Measurements from ENCODE around the gene DOCK8.

DOCK8 gene

GRCh38 chr9:268616-269015, 54.0 kb downstream of the DOCK8 start:
- DNase-seq (ENCODE audit: low read depth) = no peak

GRCh38 chr9:269081-269711, 54.5 kb downstream of the DOCK8 start:
- no peak for DNase-seq (ENCODE audit: low read depth)

GRCh38 chr9:270657-271237, 56.1 kb downstream of the DOCK8 start:
- DNase-seq (ENCODE audit: low read depth) = no peak

- peak; percentile 46 for DNase-seq (ENCODE audit: low read depth)
Measured at GRCh38 chr9:272251-273213, 57.9 kb downstream of the DOCK8 start.

GRCh38 chr9:274406-274805, 59.7 kb downstream of the DOCK8 start:
- DNase-seq (ENCODE audit: low read depth) = no peak

GRCh38 chr9:277601-278295, 63.1 kb downstream of the DOCK8 start:
- no peak for DNase-seq (ENCODE audit: low read depth)

- DNase-seq (ENCODE audit: low read depth) = no peak
Measured at GRCh38 chr9:278651-279050, 64.0 kb downstream of the DOCK8 start.

GRCh38 chr9:279674-280073, 65.0 kb downstream of the DOCK8 start:
- DNase-seq (ENCODE audit: low read depth) = no peak

GRCh38 chr9:281741-282645, 67.3 kb downstream of the DOCK8 start:
- no peak for DNase-seq (ENCODE audit: low read depth)

- no peak for DNase-seq (ENCODE audit: low read depth)
Measured at GRCh38 chr9:286071-286740, 71.5 kb downstream of the DOCK8 start.

- no peak for DNase-seq (ENCODE audit: low read depth)
Measured at GRCh38 chr9:289121-289520, 74.5 kb downstream of the DOCK8 start.

- no peak for DNase-seq (ENCODE audit: low read depth)
Measured at GRCh38 chr9:292915-293314, 78.2 kb downstream of the DOCK8 start.

- no peak for DNase-seq (ENCODE audit: low read depth)
Measured at GRCh38 chr9:295576-295975, 80.9 kb downstream of the DOCK8 start.

- no peak for DNase-seq (ENCODE audit: low read depth)
Measured at GRCh38 chr9:296411-296810, 81.7 kb downstream of the DOCK8 start.

GRCh38 chr9:297104-297972, 82.7 kb downstream of the DOCK8 start:
- no peak for DNase-seq (ENCODE audit: low read depth)

GRCh38 chr9:303502-303901, 88.8 kb downstream of the DOCK8 start:
- DNase-seq (ENCODE audit: low read depth) = no peak

- DNase-seq (ENCODE audit: low read depth) = no peak
Measured at GRCh38 chr9:304106-304505, 89.4 kb downstream of the DOCK8 start.

GRCh38 chr9:304519-305185, 90.0 kb downstream of the DOCK8 start:
- no peak for DNase-seq (ENCODE audit: low read depth)

- peak; percentile 20 for DNase-seq (ENCODE audit: low read depth)
Measured at GRCh38 chr9:306907-307306, 92.2 kb downstream of the DOCK8 start.

All from activated T-helper 1 cell treated with Interleukin-2 at 50 U/mL for 16 hours (primary cell).